Measurements from ENCODE around the gene PLEKHJ1.

- TF ChIP-seq POLR2A (IDR thresholded peaks at IDR 0.05; ENCODE audit: insufficient read depth in 1 of 2, low read depth in 2 of 2, low read length in 2 of 2), result peak in 1 of 2 experiments; percentile 28; a peak in 1 of 4 replicates
- TF ChIP-seq EP300 (IDR thresholded peaks at IDR 0.05; ENCODE audit: low read depth in 2 of 2, low read length in 2 of 2), result no peak; a peak in 1 of 4 replicates
- no peak; the same call in 1 of the 2 replicates for TF ChIP-seq EP300 (CRISPR knock-in tag; IDR thresholded peaks at IDR 0.05; ENCODE audit: borderline replicate concordance)
- no peak for TF ChIP-seq TAF1 (CRISPR knock-in tag; IDR thresholded peaks at IDR 0.05)
- peak; percentile 31 for TF ChIP-seq CTCF (CRISPR knock-in tag; IDR thresholded peaks at IDR 0.05)
- peak; percentile 87 for TF ChIP-seq HBP1 (CRISPR knock-in tag; IDR thresholded peaks at IDR 0.05; ENCODE audit: low read depth)
- TF ChIP-seq RNF2 (conservative IDR thresholded peaks at IDR 0.05; ENCODE audit: low read depth), result no peak
- no peak for TF ChIP-seq ZNF775 (CRISPR knock-in tag; IDR thresholded peaks at IDR 0.05; ENCODE audit: borderline replicate concordance)
- TF ChIP-seq ZNF282 (IDR thresholded peaks at IDR 0.05; ENCODE audit: partially characterized antibody), result no peak
- TF ChIP-seq SRSF9 (IDR thresholded peaks at IDR 0.05; ENCODE audit: borderline replicate concordance, insufficient read depth, low read depth, low read length, poor library complexity, severe bottlenecking), result no peak
- TF ChIP-seq REST (IDR thresholded peaks at IDR 0.05; ENCODE audit: borderline replicate concordance in 1 of 2, low read depth in 1 of 2, low read length in 2 of 2), result no peak
- no peak for TF ChIP-seq ZBTB37 (CRISPR knock-in tag; IDR thresholded peaks at IDR 0.05)
Observed at GRCh38 chr19:2242092-2242537, 6.0 kb upstream of the PLEKHJ1 start.
